NCI-H146 treated with DMSO at 0.1 percent for 48 hours (cell line): ENCODE measurements around the gene PLAGL1.
A peak's percentile ranks its signal among the peaks of the same experiment; 100 is the strongest.
"Not testable (repeated sequence)": the region's sequence is repeated elsewhere in the genome, so short reads cannot be mapped to it uniquely, and the experiment has no call there.

Source experiments
- DNase-seq: peaks from one replicate; lab custom pipeline; 2025; ENCODE audit not compliant: unreplicated experiment; lab: John Stamatoyannopoulos, UW

The PLAGL1 gene

GRCh38 chr6:143940011-143940597, 68.0 kb downstream of the PLAGL1 start:
- peak; percentile 65 for DNase-seq

- DNase-seq: no peak
Observed at GRCh38 chr6:143939364-143939763, 68.7 kb downstream of the PLAGL1 start.

- no peak for DNase-seq
Observed at GRCh38 chr6:143937668-143937970, 70.4 kb downstream of the PLAGL1 start.

DNA sequence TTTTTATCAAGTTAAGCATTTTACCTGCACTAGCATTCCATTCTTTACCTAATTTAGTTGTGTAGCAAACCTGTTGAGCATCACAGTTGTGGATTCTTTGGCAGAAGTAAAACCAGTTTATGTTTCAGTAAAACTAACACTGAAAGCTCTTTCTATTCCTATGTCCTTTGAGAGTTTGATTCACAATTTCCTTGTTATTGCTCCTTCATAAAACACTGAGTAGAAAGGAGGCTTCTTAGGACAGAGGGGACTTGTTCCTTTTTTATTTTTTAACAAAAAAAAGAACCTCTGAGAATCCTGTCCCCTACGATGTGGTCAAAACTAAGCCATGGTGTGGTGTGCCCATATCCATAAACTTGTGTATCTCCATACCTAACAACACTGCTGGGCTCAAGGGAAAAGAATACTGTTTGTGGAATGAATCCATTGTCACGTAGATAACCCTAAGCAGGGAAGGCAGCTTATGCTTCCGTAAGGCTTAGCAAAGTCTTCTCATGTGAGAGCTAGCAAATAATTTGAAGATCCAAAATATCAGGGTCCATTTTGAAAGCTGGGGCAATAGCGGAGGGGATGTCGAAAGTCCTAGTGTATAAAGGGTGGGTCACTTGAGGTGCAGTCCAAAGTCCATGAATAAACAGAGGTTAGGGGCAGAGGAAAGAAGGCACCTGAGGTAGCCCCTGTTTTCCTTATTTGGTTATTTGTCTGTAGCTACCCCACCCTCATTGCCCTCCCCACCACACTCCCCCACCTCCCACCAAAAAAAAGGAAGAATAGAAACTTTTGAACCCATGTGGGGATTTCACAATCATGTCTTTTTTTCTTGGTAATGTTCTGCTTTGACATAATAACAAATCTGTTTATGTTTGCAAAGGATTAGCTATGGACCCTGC, 71.0 kb downstream of the PLAGL1 start:
- DNase-seq: no peak

- no peak for DNase-seq
Observed at GRCh38 chr6:143936347-143936746, 71.7 kb downstream of the PLAGL1 start.

- DNase-seq: no peak
Observed at GRCh38 chr6:143934867-143935266, 73.2 kb downstream of the PLAGL1 start.

DNA sequence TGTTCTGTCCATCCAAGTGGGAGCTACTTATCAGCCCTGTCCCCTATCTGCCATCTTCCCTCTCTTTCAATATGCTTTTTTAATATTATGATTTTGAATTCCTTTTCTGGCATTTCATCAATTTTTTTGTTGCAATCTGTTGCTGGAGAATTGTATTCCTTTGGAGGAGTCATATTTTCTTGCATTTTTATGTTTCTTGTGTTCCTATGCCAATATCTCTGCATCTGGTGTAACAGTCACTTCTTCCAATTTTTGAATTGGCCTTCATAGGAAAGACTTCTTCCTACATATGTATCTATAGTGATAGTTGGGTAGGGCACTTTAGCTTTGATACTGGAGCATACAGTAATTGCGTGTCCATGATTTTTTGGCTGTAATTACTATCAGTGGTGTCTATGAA, 73.7 kb downstream of the PLAGL1 start:
- no peak for DNase-seq

GRCh38 chr6:143929975-143930374, 78.1 kb downstream of the PLAGL1 start:
- DNase-seq: no peak

GRCh38 chr6:143928853-143929252, 79.2 kb downstream of the PLAGL1 start:
- no peak for DNase-seq

DNA sequence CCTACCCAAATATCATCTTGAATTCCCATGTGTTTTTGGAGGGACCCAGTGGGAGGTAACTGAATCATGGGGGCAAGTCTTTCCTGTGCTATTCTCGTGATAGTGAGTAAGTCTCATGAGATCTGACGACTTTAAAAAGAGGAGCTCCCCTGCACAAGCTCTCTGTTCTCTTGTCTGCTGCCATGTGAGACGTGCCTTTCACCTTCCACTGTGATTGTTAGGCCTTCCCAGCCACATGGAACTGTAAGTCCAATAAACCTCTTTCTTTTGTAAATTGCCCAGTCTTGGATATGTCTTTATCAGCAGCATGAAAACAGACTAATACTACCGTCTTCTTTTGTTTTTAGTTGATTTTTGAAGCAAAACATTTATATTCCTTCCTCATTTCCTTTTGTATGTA, 91.0 kb downstream of the PLAGL1 start:
- DNase-seq: not testable (repeated sequence)

GRCh38 chr6:143912671-143913070, 95.4 kb downstream of the PLAGL1 start:
- DNase-seq: no peak

DNA sequence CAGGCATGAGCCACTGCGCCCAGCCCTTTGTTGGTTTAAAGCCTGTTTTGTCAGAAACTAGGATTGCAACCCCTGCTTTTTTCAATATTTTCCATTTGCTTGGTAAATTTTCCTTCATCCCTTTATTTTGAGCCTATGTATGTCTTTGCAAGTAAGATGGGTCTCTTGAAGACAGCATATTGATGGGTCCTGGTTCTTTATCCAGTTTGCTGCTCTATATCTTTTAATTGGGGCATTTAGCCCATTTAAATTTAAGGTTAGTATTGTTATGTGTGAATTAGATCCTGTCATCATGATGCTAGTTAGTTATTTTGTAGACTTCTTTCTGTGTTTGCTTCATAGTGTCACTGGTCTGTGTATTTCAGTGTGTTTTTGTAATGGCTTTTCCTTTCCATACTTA, 97.0 kb downstream of the PLAGL1 start:
- DNase-seq: no peak

GRCh38 chr6:143902827-143903226, 105.2 kb downstream of the PLAGL1 start:
- no peak for DNase-seq

GRCh38 chr6:143901885-143902750, 105.9 kb downstream of the PLAGL1 start:
- no peak for DNase-seq

- no peak for DNase-seq
Observed at GRCh38 chr6:143900358-143900757, 107.7 kb downstream of the PLAGL1 start.

DNA sequence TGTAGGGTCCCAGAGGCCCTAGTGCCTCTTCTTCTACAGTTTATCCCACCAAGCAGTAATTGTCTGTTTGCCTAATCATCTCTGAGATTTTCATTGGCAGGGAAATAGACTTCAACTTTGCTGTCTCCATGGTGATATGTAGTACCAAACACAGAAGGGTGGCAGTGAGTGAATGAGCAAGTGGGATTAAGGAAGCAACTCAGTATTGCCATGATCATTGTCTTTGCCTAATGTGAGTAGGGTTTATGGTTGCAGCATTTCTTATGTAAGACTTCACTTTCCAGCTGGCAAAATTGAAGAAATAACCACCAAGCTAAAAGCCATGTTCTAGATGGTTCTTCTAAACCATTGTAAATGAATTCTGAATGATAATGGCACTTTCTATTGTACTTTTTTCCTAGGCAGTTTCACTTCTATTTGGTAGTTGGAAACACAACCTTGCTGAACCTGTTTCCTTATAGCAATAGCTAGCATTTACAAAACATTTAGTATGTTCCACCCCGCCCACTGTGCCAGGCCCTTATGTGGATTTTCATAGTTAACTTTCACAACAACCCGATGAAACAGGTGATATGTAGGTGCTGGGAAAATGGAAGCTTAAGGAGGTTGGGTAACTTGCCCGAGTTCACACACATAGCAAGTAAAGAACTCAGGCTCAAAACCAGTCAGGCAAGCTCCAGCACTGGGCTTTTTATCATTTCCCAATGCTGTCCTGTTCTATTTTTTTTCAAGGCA, 111.8 kb downstream of the PLAGL1 start:
- no peak for DNase-seq

- no peak for DNase-seq
Observed at GRCh38 chr6:143894655-143895054, 113.4 kb downstream of the PLAGL1 start.
